Transverse colon (tissue), 4 donors: Measurements from ENCODE around the gene CFAP54. TPM values are rescaled to one million over a fixed set of nuclear protein-coding genes. Genes with fewer than 3 reads are reported as not detected.

ENCODE experiments used
- DNase-seq: peaks from one replicate; pipeline ENCODE4 v3.0.0-alpha.2; 2019
- H3K27ac ChIP-seq, 4 donors: fragments of 200-600 bp; sonication (generic); 2 replicates each; pipeline ENCODE4 v1.5.1; 2016 to 2018; ENCODE audit warnings: inconsistent platforms in 4 of 4
- H3K27me3 ChIP-seq: fragments of 200-600 bp; sonication (generic); 2 replicates; pipeline ENCODE4 v1.5.1; 2017; ENCODE audit warnings: inconsistent platforms
- H3K36me3 ChIP-seq, 4 donors: fragments of 200-600 bp; sonication (generic); 2 replicates each; pipeline ENCODE4 v1.5.1; 2017 to 2019; ENCODE audit warnings: inconsistent platforms in 4 of 4
- H3K4me1 ChIP-seq, 4 donors: fragments of 200-600 bp; sonication (generic); 2 replicates each; pipeline ENCODE4 v1.5.1; 2017 to 2020; ENCODE audit warnings: inconsistent platforms in 4 of 4
- H3K4me3 ChIP-seq, 4 donors: fragments of 200-600 bp; sonication (generic); 1 replicate in 1 of 4; 2 replicates in 3 of 4; pipeline versions ENCODE4 v1.5.1 to v1.6.1; 2017 to 2019; ENCODE audit warnings: inconsistent platforms in 4 of 4
- H3K9me3 ChIP-seq, 2 donors: fragments of 200-600 bp; sonication (generic); 2 replicates each; pipeline ENCODE4 v1.5.1; 2017 to 2019; ENCODE audit warnings: inconsistent platforms in 2 of 2
- EP300 ChIP-seq: sonication (generic); formaldehyde crosslinking; IDR thresholded peaks from one replicate; pipeline ENCODE4 v1.6.1; 2017; ENCODE audit warnings: antibody characterized with exemption, low read depth
- POLR2A ChIP-seq: fragments of 450-650 bp; IDR thresholded peaks from one replicate; pipeline ENCODE4 v1.6.1; 2016; ENCODE audit warnings: antibody characterized with exemption, mild to moderate bottlenecking, moderate library complexity
- POLR2AphosphoS5 ChIP-seq, 3 donors: sonication (generic); formaldehyde crosslinking; IDR thresholded peaks; one replicate each; pipeline ENCODE4 v1.6.1; 2016; ENCODE audit warnings: antibody characterized with exemption in 3 of 3
- WGBS, 2 donors: methylation state at CpG; one replicate each; pipeline ENCODE4 v1.1.5; 2018; ENCODE audit warnings: low coverage in 1 of 2; 5-methylcytosine and 5-hydroxymethylcytosine counted together
- in situ Hi-C, 4 donors: fragments of 200-750 bp; cut with MboI; loops; one replicate each; pipeline versions ENCODE4 v1.15.0 to v1.15.1; 2017; ENCODE audit warnings: low sequenced_read_pairs in 3 of 4, low pct_ligation_motif_present in 1 of 4, low pct_unique_long_range_greater_than_20kb in 1 of 4
- intact Hi-C: fragments of 100-400 bp; cut with DNase I; formaldehyde crosslinking; loops from one replicate; pipeline ENCODE4 v1.15.1; 2023; ENCODE audit warnings: low total_unique reads
- total RNA-seq, 4 donors: library from RNA; depleted of rRNA; stranded (reverse); fragments of >200 nt; gene quantifications; one replicate each; pipeline ENCODE4 v1.1.0, GENCODE V29; 2016
- TF ChIP-seq, protein P1 (sequence below), 5 experiments: fragments of 200-600 bp in 3 of 5; fragments of 450-650 bp in 2 of 5; sonication (generic) in 3 of 5; IDR thresholded peaks; 1 replicate in 2 of 5; 2 replicates in 3 of 5; pipeline ENCODE4 v1.5.1; 2016 to 2017; ENCODE audit warnings: antibody characterized with exemption in 5 of 5, inconsistent platforms in 3 of 5, mild to moderate bottlenecking in 2 of 5, moderate library complexity in 1 of 5

The CFAP54 gene
- total RNA-seq, 4 donors from 2014 or later = 0.14 to 22.3 (median 2.1) TPM; not detected in 1

DNA sequence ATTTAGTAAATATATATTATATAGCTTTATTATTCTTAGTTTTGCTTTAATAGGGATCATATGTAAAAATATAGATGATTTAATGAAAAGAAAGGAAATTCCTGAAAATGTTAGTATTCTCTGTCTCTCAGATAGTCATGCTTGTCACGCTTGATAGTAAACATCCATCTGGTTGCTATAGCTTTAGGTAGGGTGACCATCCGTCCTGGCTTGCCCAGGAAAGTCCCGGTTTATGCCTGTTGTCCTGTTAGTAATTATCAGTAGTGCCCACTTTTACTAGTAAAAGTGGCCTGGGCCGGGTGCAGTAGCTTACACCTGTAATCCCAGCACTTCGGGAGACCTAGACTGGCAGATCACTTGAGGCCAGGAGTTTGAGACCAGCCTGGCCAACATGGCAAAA lies 23.8 kb downstream of the CFAP54 start:
- no peak overlapping the region for H3K4me3 ChIP-seq
- H3K27ac ChIP-seq = peak overlapping the region in 2 of 4 donors; percentile 25 to 30
- no peaks in the 10 kb centered on the region for H3K27me3 ChIP-seq
- 93 to 96% methylated on average over 2 to 5 of the region's 5 CpGs for WGBS, 2 donors
- H3K4me1 ChIP-seq = peaks cover 0 to 3% (median 2%) of the 10 kb centered on the region in 4 donors
- intact Hi-C loops = loop anchor here (10.0 kb wide), 2 partner anchors 108 to 298 kb away; partner anchors contain the start of gene CDK17
- in situ Hi-C loops = loop anchor here in 3 of 4 donors (5.0 to 25.0 kb wide), 4 partner anchors 101 to 448 kb away; partner anchors contain the start of gene CDK17 (in 1 of the 3)
- H3K9me3 ChIP-seq = no peaks in the 10 kb centered on the region
- no peak for DNase-seq
- H3K36me3 ChIP-seq = no peaks in the 10 kb centered on the region
- TF ChIP-seq POLR2AphosphoS5 (IDR thresholded peaks at IDR 0.05) (no peak), EP300 (no peak), POLR2A (no peak)
- TF ChIP-seq, protein P1, sequence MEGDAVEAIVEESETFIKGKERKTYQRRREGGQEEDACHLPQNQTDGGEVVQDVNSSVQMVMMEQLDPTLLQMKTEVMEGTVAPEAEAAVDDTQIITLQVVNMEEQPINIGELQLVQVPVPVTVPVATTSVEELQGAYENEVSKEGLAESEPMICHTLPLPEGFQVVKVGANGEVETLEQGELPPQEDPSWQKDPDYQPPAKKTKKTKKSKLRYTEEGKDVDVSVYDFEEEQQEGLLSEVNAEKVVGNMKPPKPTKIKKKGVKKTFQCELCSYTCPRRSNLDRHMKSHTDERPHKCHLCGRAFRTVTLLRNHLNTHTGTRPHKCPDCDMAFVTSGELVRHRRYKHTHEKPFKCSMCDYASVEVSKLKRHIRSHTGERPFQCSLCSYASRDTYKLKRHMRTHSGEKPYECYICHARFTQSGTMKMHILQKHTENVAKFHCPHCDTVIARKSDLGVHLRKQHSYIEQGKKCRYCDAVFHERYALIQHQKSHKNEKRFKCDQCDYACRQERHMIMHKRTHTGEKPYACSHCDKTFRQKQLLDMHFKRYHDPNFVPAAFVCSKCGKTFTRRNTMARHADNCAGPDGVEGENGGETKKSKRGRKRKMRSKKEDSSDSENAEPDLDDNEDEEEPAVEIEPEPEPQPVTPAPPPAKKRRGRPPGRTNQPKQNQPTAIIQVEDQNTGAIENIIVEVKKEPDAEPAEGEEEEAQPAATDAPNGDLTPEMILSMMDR (IDR thresholded peaks at IDR 0.05) = no peak

DNA sequence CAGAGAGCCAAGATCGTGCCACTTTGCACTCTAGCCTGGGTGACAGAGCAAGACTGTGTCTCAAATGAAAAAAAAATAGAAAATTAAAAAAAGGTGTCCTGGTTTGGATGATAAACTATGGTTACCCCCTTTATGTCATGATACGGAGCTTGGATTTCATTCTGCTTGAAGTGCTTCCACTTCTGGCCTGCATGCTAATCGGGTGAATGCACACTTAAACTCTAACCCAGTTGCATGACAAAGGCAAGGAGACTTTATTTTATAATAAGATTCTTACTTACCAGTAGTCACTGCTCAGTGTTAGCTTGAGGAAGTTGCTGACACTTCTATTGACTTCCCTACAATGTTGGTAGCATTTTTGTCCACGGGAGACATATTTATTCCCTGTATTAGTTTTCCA lies 24.3 kb downstream of the CFAP54 start:
- 63 to 65% methylated on average over 3 to 4 of the region's 4 CpGs for WGBS, 2 donors
- no peak for DNase-seq
- Histone ChIP-seq H3K27ac (peak overlapping the region in 3 of 4 donors; percentile 25 to 33 (median 30)), H3K36me3 (no peaks in the 10 kb centered on the region), H3K27me3 (no peaks in the 10 kb centered on the region), H3K4me3 (no peak overlapping the region), H3K9me3 (no peaks in the 10 kb centered on the region), H3K4me1 (peaks cover 0 to 3% (median 2%) of the 10 kb centered on the region in 4 donors)
- no peak for TF ChIP-seq EP300
- TF ChIP-seq POLR2A = no peak
- no peak for TF ChIP-seq POLR2AphosphoS5 (IDR thresholded peaks at IDR 0.05)
- TF ChIP-seq, protein P1 (IDR thresholded peaks at IDR 0.05) = no peak
- intact Hi-C loops (loop anchor here (2.0 to 10.0 kb wide), 3 partner anchors 25 to 299 kb away; partner anchors contain the start of genes CDK17 and CFAP54), in situ Hi-C loops (loop anchor here in 3 of 4 donors (5.0 to 25.0 kb wide), 4 partner anchors 101 to 449 kb away; partner anchors contain the start of gene CDK17 (in 1 of the 3))

DNA sequence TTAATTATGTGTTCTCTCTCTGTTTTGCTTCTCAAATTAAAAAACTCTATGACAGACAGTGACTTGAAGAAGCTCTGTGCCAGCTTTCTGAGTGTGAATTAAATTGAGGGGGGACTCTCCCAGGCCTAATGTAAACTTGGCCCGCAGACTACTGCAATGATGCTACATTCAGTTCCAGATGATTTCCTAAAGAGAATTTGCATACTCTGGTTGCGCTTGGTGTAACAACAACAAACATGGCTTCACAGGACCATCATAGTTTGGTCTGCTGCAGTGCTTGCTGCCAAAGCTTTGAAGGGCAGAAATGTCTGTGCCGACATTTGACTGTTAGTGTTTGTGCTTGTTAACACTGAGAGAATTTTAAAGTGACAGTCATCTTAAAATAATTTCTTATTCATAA lies 25.0 kb downstream of the CFAP54 start:
- TF ChIP-seq POLR2A (no peak), EP300 (no peak)
- no peaks in the 10 kb centered on the region for H3K9me3 ChIP-seq
- WGBS, 2 donors = 30 to 35% methylated on average over 2 to 3 of the region's 3 CpGs
- intact Hi-C loops = loop anchor here (2.0 to 10.0 kb wide), 3 partner anchors 26 to 300 kb away; partner anchors contain the start of genes CDK17 and CFAP54
- H3K4me1 ChIP-seq = peaks cover 0 to 3% (median 2%) of the 10 kb centered on the region in 4 donors
- in situ Hi-C loops = loop anchor here in 3 of 4 donors (5.0 to 25.0 kb wide), 4 partner anchors 102 to 450 kb away; partner anchors contain the start of gene CDK17 (in 1 of the 3)
- DNase-seq = no peak
- H3K27me3 ChIP-seq = no peaks in the 10 kb centered on the region
- H3K27ac ChIP-seq = peak overlapping the region in 2 of 4 donors; percentile 30 to 33
- H3K4me3 ChIP-seq = no peak overlapping the region
- H3K36me3 ChIP-seq = no peaks in the 10 kb centered on the region

DNA sequence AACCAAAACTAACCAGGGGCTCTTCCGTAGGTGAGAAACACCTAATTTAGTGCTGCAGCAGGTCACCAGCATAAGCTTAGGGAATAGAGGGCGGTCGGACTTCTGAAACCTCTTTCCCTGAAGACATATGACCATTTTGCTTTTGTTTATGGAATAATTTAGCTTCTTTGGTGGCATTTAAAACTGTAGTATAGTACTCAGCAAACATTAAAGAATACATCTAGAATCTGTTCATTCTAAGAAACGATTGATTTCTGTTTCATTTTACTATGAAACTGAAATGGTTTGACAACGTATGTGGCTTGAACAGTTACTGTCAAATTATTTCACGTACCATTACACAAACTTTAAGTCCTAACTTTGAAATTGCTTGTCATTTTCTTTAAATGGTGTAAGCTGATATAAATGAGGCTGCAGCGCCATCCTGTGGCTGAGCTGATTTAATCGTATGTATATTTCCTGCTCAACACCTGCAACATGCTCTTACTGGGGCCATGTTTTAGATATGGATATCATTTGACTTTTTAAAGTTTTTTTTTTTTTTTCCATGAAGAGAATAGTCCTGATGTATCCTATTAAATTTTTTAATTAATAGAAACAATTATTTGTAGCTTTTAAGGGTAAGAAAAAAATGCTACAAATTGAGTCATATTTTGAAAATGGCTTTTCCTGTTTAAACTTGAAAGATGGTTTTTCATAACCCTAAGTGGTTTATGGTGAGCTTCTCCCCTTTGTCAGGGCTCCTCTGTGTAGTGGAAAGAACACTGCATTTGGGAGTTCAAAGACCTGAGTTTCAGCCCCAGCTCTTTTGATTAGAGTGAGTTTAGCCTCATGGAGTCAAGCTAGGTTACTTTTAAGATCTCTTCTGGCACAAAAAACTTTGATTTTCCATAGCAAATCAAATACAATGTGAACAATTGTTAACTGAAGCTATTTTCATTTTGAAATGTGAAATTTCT lies 27.4 kb downstream of the CFAP54 start:
- in situ Hi-C loops = loop anchor here (5.0 to 25.0 kb wide), 5 partner anchors 104 to 454 kb away; partner anchors contain the start of gene CDK17 (in 1 of the 4)
- Histone ChIP-seq H3K27ac (peak overlapping the region in 1 of 4 donors; percentile 8), H3K9me3 (no peaks in the 10 kb centered on the region), H3K4me3 (no peak overlapping the region), H3K4me1 (peaks cover 0 to 3% (median 2%) of the 10 kb centered on the region in 4 donors), H3K36me3 (no peaks in the 10 kb centered on the region), H3K27me3 (no peaks in the 10 kb centered on the region)
- intact Hi-C loops = loop anchor here (5.0 to 10.0 kb wide), 3 partner anchors 112 to 454 kb away; partner anchors contain the start of gene CDK17
- TF ChIP-seq, protein P1 (IDR thresholded peaks at IDR 0.05) = peak; percentile 57 to 84 (median 65)
- TF ChIP-seq POLR2AphosphoS5 (IDR thresholded peaks at IDR 0.05) = no peak
- WGBS, 2 donors = 17 to 28% methylated on average over 6 to 8 of the region's 8 CpGs
- peak; percentile 85 for DNase-seq
